Measurements from ENCODE around the gene TEKT3. TPM values are rescaled to one million over a fixed set of nuclear protein-coding genes. Genes with fewer than 3 reads are reported as not detected.

The TEKT3 gene
- 0.16 to 0.21 TPM in 2 of 5 replicates, not detected in the others for total RNA-seq (2022; extraction: Qiagen RNA extraction)

GRCh38 chr17:15341385-15341849 is at the start of gene TEKT3:
Gene TEKT3, minus strand, starts transcription at chr17:15341597. Its CDS starts 10,012 bp downstream, at chr17:15331585.

GRCh38 chr17:15265131-15265530 is 76.3 kb downstream of the TEKT3 start, which contains the start of gene PMP22:
Gene PMP22, minus strand, starts transcription at chr17:15265326. Its CDS starts 4,599 bp downstream, at chr17:15260727.

Other genes with a start within 250 kb of the TEKT3 start
- 254 to 305 TPM (median 275 TPM) in 5 replicates for gene PMP22, start 76.3 kb downstream of the TEKT3 start, total RNA-seq (2022; extraction: Qiagen RNA extraction)
- 0.85 to 1.4 TPM (median 1.1 TPM) in 4 of 5 replicates, not detected in the other for gene CDRT4, start 126.0 kb upstream of the TEKT3 start, total RNA-seq (2022; extraction: Qiagen RNA extraction)
- 7.3 to 10.1 TPM (median 8.9 TPM) in 5 replicates for gene TVP23C, start 221.9 kb upstream of the TEKT3 start, total RNA-seq (2022; extraction: Qiagen RNA extraction)